H1 (cell line): ENCODE results near the gene POU3F2.

Source experiments
- EZH2 ChIP-seq: fragments of 200-600 bp; sonication (generic); IDR thresholded peaks from 2 replicates; pipeline ENCODE4 v1.7.1; 2012; ENCODE audit warnings: low read depth, mild to moderate bottlenecking, moderate library complexity, low read length, inconsistent platforms; ENCODE audit not compliant: severe bottlenecking
- SP4 ChIP-seq: IDR thresholded peaks from 2 replicates; pipeline ENCODE4 v1.6.1; 2012; ENCODE audit warnings: low read length, inconsistent platforms

- TF ChIP-seq SP4, result no peak
- no peak for TF ChIP-seq EZH2
These were observed 10.8 kb upstream of the POU3F2 start for GRCh38 chr6:98823428-98824161.
